HG03139 (cell line): ENCODE data around the gene RAX.
"Not testable (repeated sequence)": the region's sequence is repeated elsewhere in the genome, so short reads cannot be mapped to it uniquely, and the experiment has no call there.

Experiments
- ATAC-seq: cut with Tn5 transposase; IDR thresholded peaks from one replicate; pipeline ENCODE4 v1.9.1; 2021; ENCODE audit not compliant: unreplicated experiment

The RAX gene

GRCh38 chr18:59273759-59274532, 692 bp upstream of the RAX start:
- no peak for ATAC-seq

GRCh38 chr18:59272221-59272888, 899 bp downstream of the RAX start:
- no peak for ATAC-seq

GRCh38 chr18:59271606-59272220, 1.5 kb downstream of the RAX start:
- no peak for ATAC-seq

- no peak for ATAC-seq
Observed at GRCh38 chr18:59270689-59271257, 2.5 kb downstream of the RAX start.

- no peak for ATAC-seq
Observed at GRCh38 chr18:59269563-59270119, 3.6 kb downstream of the RAX start.

GRCh38 chr18:59268721-59269562, 4.3 kb downstream of the RAX start:
- no peak for ATAC-seq

GRCh38 chr18:59268127-59268720, 5.0 kb downstream of the RAX start:
- no peak for ATAC-seq

- ATAC-seq = no peak
Observed at GRCh38 chr18:59267503-59268126, 5.6 kb downstream of the RAX start.

GRCh38 chr18:59266886-59267502, 6.3 kb downstream of the RAX start:
- no peak for ATAC-seq

- no peak for ATAC-seq
Observed at GRCh38 chr18:59266459-59266858, 6.8 kb downstream of the RAX start.

- ATAC-seq = no peak
Observed at GRCh38 chr18:59265974-59266369, 7.3 kb downstream of the RAX start.

GRCh38 chr18:59265246-59265973, 7.8 kb downstream of the RAX start:
- ATAC-seq = no peak

GRCh38 chr18:59264651-59265245, 8.5 kb downstream of the RAX start:
- ATAC-seq = no peak

GRCh38 chr18:59264121-59264571, 9.1 kb downstream of the RAX start:
- no peak for ATAC-seq

GRCh38 chr18:59263661-59264060, 9.6 kb downstream of the RAX start:
- no peak for ATAC-seq

GRCh38 chr18:59262243-59262642, 11.0 kb downstream of the RAX start:
- not testable (repeated sequence) for ATAC-seq

- not testable (repeated sequence) for ATAC-seq
Observed at GRCh38 chr18:59261842-59262241, 11.4 kb downstream of the RAX start.

- ATAC-seq = not testable (repeated sequence)
Observed at GRCh38 chr18:59255491-59255890, 17.8 kb downstream of the RAX start.
